ENCODE measurements around the gene GOLGA6D.
"Not testable (repeated sequence)": the region's sequence is repeated elsewhere in the genome, so short reads cannot be mapped to it uniquely, and the experiment has no call there.

Gene GOLGA6D

DNA sequence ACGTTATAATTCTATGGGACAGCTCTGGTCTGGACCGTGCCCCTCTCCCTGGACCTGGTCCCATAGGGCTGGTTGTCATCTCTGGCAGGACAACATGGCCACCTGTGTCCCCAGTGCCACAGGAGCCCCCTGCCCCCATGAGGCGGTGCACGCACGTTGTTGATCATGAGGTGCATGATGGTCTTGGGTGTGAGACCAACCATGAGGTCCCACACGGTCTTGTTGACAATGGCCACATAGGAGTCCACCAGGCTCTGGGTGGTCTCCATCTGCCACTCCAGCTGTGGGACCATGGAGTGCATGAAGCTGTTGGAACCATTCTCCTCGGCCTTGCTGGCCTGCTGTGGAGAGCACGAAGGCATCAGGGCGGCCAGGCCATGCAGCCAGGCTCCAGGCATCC, 19.7 kb downstream of the GOLGA6D start:
- TF ChIP-seq GABPA (IDR thresholded peaks at IDR 0.05; ENCODE audit: low read depth) (no peak), CTCF (IDR thresholded peaks at IDR 0.05; ENCODE audit: insufficient read depth, low read length) (no peak), POLR2AphosphoS5 (IDR thresholded peaks at IDR 0.05; ENCODE audit: low read depth) (no peak), SPI1 (IDR thresholded peaks at IDR 0.05; ENCODE audit: borderline replicate concordance, low read depth) (no peak), REST (IDR thresholded peaks at IDR 0.05; ENCODE audit: insufficient replicate concordance, low read depth) (no peak)
- DNase-seq (ENCODE audit: low read depth in 1 of 2, low spot score in 1 of 2), result no peak
- H3K27ac ChIP-seq (replicated peaks), result no peak overlapping the region
- H3K4me3 ChIP-seq (replicated peaks; ENCODE audit: insufficient read depth, low read length), result no peak overlapping the region
- peaks cover 9% of the 10 kb centered on the region for H3K27me3 ChIP-seq (ENCODE audit: insufficient read depth, poor library complexity, severe bottlenecking)

- not testable (repeated sequence) for H3K27me3 ChIP-seq (ENCODE audit: insufficient read depth, poor library complexity, severe bottlenecking); H3K27ac ChIP-seq (replicated peaks); H3K4me3 ChIP-seq (replicated peaks; ENCODE audit: insufficient read depth, low read length); DNase-seq (ENCODE audit: low read depth in 1 of 2, low spot score in 1 of 2)
Observed at GRCh38 chr15:75302753-75303152, 20.1 kb downstream of the GOLGA6D start.

- no peak overlapping the region for H3K27ac ChIP-seq (replicated peaks)
- TF ChIP-seq POLR2AphosphoS5 (IDR thresholded peaks at IDR 0.05; ENCODE audit: low read depth), result no peak
- TF ChIP-seq REST (IDR thresholded peaks at IDR 0.05; ENCODE audit: insufficient replicate concordance, low read depth), result no peak
- no peak for TF ChIP-seq GABPA (IDR thresholded peaks at IDR 0.05; ENCODE audit: low read depth)
- TF ChIP-seq SPI1 (IDR thresholded peaks at IDR 0.05; ENCODE audit: borderline replicate concordance, low read depth), result no peak
- TF ChIP-seq CTCF (IDR thresholded peaks at IDR 0.05; ENCODE audit: insufficient read depth, low read length), result no peak
- H3K4me3 ChIP-seq (replicated peaks; ENCODE audit: insufficient read depth, low read length), result no peak overlapping the region
- no peak for DNase-seq (ENCODE audit: low read depth in 1 of 2, low spot score in 1 of 2)
- peaks cover 9% of the 10 kb centered on the region for H3K27me3 ChIP-seq (ENCODE audit: insufficient read depth, poor library complexity, severe bottlenecking)
Observed at GRCh38 chr15:75306188-75306587, 23.6 kb downstream of the GOLGA6D start.

GRCh38 chr15:75307778-75308390, 25.2 kb downstream of the GOLGA6D start:
- no peak overlapping the region for H3K27ac ChIP-seq (replicated peaks)
- H3K4me3 ChIP-seq (replicated peaks; ENCODE audit: insufficient read depth, low read length), result no peak overlapping the region
- peak; percentile 33 to 54 for DNase-seq (ENCODE audit: low read depth in 1 of 2, low spot score in 1 of 2)
- H3K27me3 ChIP-seq (ENCODE audit: insufficient read depth, poor library complexity, severe bottlenecking), result peaks cover 9% of the 10 kb centered on the region
- TF ChIP-seq GABPA (IDR thresholded peaks at IDR 0.05; ENCODE audit: low read depth) (no peak), CTCF (IDR thresholded peaks at IDR 0.05; ENCODE audit: insufficient read depth, low read length) (peak; percentile 60), POLR2AphosphoS5 (IDR thresholded peaks at IDR 0.05; ENCODE audit: low read depth) (no peak)
